Left ventricle myocardium inferior (tissue), 1 donor: ENCODE results near the gene TMEM161A. TPM values are rescaled to one million over a fixed set of nuclear protein-coding genes. Genes with fewer than 3 reads are reported as not detected.

ENCODE experiments used
- DNase-seq: peaks from one replicate; pipeline ENCODE4 v3.0.0-alpha.2; 2020
- H3K27ac ChIP-seq: fragments of 200-600 bp; replicated peaks from 2 replicates; pipeline ENCODE4 v1.8.0; 2021
- H3K27me3 ChIP-seq: fragments of 200-600 bp; 2 replicates; pipeline ENCODE4 v1.8.0; 2021; ENCODE audit warnings: low read depth
- H3K36me3 ChIP-seq: fragments of 200-600 bp; 2 replicates; pipeline ENCODE4 v1.8.0; 2021
- H3K4me1 ChIP-seq: fragments of 200-600 bp; 2 replicates; pipeline ENCODE4 v1.8.0; 2021
- H3K4me3 ChIP-seq: fragments of 200-600 bp; 2 replicates; pipeline ENCODE4 v1.8.0; 2021; ENCODE audit warnings: mild to moderate bottlenecking, moderate library complexity
- H3K9me3 ChIP-seq: fragments of 200-600 bp; replicated peaks from 2 replicates; pipeline ENCODE4 v1.8.0; 2021
- intact Hi-C: fragments of 100-400 bp; cut with micrococcal nuclease; formaldehyde crosslinking; loops from one replicate; pipeline ENCODE4 v1.11.0; 2022
- total RNA-seq: library from RNA; stranded (reverse); fragmentation: NEBNext Ultra II Directional; extraction: Animal tissue kit (Norgen Biotek cat#: 25700); gene quantifications from one replicate; pipeline ENCODE4 v1.2.1, GENCODE V29; 2021
- TF ChIP-seq, protein P1 (sequence below): fragments of 200-600 bp; IDR thresholded peaks from 2 replicates; pipeline ENCODE4 v1.8.0; 2021; ENCODE audit warnings: antibody characterized with exemption, mild to moderate bottlenecking, borderline replicate concordance
- donor health status: DM: no; HTN: yes; CAD: no; lungs with severe emphysema.

Gene TMEM161A
- total RNA-seq, 1 donor from 2014 or later: 22.9 TPM

DNA sequence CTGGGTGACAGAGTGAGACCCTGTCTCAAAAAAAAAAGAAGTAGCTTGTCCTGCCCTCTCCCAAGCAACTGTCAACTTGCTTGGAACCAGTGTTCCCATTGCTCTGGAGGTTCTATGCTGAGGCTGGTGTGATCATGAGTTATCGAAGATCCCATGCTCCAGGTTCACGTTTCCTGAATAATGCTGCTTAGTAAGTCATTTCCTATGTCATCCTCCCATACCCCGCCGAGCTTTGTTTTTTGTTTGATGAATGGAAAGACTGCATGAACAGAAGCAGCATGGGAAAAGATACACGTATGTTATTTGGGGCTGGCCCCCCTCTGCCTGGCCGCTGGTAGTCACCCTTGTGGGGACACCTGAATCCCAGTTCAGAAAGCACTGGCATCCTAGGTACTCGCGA, 63.2 kb downstream of the TMEM161A start:
- Histone ChIP-seq H3K36me3 (peaks cover 7% of the 10 kb centered on the region), H3K9me3 (no peaks in the 10 kb centered on the region), H3K27me3 (no peaks in the 10 kb centered on the region), H3K4me3 (no peak overlapping the region), H3K4me1 (peaks cover 3% of the 10 kb centered on the region), H3K27ac (no peak overlapping the region)
- intact Hi-C loops: no loop called here
- TF ChIP-seq, protein P1, sequence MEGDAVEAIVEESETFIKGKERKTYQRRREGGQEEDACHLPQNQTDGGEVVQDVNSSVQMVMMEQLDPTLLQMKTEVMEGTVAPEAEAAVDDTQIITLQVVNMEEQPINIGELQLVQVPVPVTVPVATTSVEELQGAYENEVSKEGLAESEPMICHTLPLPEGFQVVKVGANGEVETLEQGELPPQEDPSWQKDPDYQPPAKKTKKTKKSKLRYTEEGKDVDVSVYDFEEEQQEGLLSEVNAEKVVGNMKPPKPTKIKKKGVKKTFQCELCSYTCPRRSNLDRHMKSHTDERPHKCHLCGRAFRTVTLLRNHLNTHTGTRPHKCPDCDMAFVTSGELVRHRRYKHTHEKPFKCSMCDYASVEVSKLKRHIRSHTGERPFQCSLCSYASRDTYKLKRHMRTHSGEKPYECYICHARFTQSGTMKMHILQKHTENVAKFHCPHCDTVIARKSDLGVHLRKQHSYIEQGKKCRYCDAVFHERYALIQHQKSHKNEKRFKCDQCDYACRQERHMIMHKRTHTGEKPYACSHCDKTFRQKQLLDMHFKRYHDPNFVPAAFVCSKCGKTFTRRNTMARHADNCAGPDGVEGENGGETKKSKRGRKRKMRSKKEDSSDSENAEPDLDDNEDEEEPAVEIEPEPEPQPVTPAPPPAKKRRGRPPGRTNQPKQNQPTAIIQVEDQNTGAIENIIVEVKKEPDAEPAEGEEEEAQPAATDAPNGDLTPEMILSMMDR: no peak
- DNase-seq: no peak

DNA sequence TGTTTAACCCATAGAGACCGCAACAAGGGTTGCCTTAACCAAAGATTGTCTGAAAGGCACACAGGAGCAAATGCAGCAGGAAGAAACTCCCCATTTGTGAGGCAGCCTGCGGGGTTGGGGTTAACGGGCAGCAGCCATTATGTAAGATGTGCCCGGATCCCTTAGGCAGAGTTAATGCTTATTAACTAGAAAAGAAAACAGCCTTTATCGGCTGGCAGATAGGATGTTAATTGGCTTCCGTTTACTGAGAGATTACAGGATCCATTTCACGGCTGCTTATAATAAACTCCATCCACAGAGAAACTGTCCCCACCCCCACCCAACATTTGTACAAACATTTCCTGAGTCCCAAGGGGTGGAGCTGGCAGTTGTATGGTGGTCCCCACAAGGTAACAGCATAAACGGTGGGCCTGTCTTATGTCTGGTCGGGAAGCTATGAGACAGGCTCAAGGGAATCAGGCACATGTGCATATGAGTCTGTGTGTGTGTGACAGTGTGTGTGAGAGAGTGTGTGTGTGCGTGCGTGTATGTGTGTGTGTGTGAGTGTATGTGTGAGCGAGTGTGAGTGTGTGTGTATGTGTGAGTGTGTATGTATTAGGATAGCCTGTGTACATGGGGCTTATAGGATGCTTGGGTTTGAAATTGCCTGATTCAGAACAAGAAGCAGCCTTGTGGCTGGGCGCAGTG, 63.9 kb downstream of the TMEM161A start:
- H3K9me3 ChIP-seq: no peaks in the 10 kb centered on the region
- no peak for DNase-seq
- H3K27me3 ChIP-seq: no peaks in the 10 kb centered on the region
- intact Hi-C loops: no loop called here
- peaks cover 9% of the 10 kb centered on the region for H3K4me1 ChIP-seq
- TF ChIP-seq, protein P1: no peak
- peaks cover 7% of the 10 kb centered on the region for H3K36me3 ChIP-seq
- H3K27ac ChIP-seq: no peak overlapping the region
- no peak overlapping the region for H3K4me3 ChIP-seq

DNA sequence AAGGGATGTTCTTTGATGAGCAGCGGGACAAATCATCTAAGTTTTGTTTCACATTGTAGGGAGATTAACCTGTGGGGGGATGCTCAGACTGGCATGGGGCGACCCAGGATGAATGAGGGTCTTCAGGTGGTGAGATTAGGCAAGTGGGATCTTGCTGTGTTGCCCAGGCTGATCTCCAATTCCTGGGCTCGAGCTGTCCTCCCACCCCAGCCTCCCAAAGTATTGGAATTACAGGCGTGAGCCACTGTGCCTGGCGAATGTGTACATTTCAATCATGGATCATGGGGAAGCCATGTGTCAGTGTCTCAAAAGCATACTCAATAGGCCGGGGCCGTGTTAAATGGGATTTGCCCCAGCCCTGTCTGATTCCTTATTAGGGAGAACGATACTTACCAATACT, 66.4 kb downstream of the TMEM161A start:
- Histone ChIP-seq H3K4me3 (no peak overlapping the region), H3K9me3 (no peaks in the 10 kb centered on the region), H3K27ac (no peak overlapping the region), H3K36me3 (peaks cover 7% of the 10 kb centered on the region), H3K4me1 (peaks cover 32% of the 10 kb centered on the region), H3K27me3 (no peaks in the 10 kb centered on the region)
- TF ChIP-seq, protein P1: no peak
- DNase-seq: no peak
- intact Hi-C loops: no loop called here

Other genes starting within 250 kb of the TMEM161A start
- 1.4 TPM for gene CERS1, start 242.3 kb downstream of the TMEM161A start, total RNA-seq
- gene COPE, start 219.1 kb downstream of the TMEM161A start, total RNA-seq: 128 TPM
- gene DDX49, start 218.8 kb downstream of the TMEM161A start, total RNA-seq: 22.4 TPM
- 14.7 TPM for gene HOMER3, start 197.3 kb downstream of the TMEM161A start, total RNA-seq
- gene SUGP2, start 105.0 kb downstream of the TMEM161A start, total RNA-seq: 68.2 TPM
- 15.0 TPM for gene ARMC6, start 104.9 kb downstream of the TMEM161A start, total RNA-seq
- gene SLC25A42, start 74.5 kb downstream of the TMEM161A start, total RNA-seq: 27.2 TPM
- 0.49 TPM for gene MEF2B, start 31.8 kb upstream of the TMEM161A start, total RNA-seq
- 20.2 TPM for gene BORCS8, start 53.7 kb upstream of the TMEM161A start, total RNA-seq
- 37.2 TPM for gene RFXANK, start 53.8 kb upstream of the TMEM161A start, total RNA-seq
- gene NR2C2AP, start 64.9 kb upstream of the TMEM161A start, total RNA-seq: 6.3 TPM
- not detected for gene NCAN, start 73.5 kb upstream of the TMEM161A start, total RNA-seq
- 0.30 TPM for gene TM6SF2, start 134.8 kb upstream of the TMEM161A start, total RNA-seq
- 44.7 TPM for gene SUGP1, start 182.0 kb upstream of the TMEM161A start, total RNA-seq
- gene MAU2, start 182.4 kb upstream of the TMEM161A start, total RNA-seq: 33.0 TPM